Heart left ventricle (tissue), 16 donors: ENCODE data around the gene TRPV3. TPM values are rescaled to one million over a fixed set of nuclear protein-coding genes. Genes with fewer than 3 reads are reported as not detected.

Experiments used
- ATAC-seq, 4 donors: fragments of 200-7000 bp; cut with Tn5 transposase; one replicate each; pipeline ENCODE4 v1.9.1; 2020 to 2022; ENCODE audit warnings: moderate library complexity in 4 of 4, mild to moderate bottlenecking in 3 of 4, moderate number of reproducible peaks in 1 of 4
- DNase-seq, 5 donors: peaks; one replicate each; pipeline ENCODE4 v3.0.0-alpha.2; 2020
- H3K27ac ChIP-seq, 12 donors: fragments of 200-600 bp; sonication (generic) in 4 of 12; one replicate each; pipeline versions ENCODE4 v1.5.0 to v1.8.0; 2016 to 2022; ENCODE audit warnings: mild to moderate bottlenecking in 2 of 12
- H3K27me3 ChIP-seq, 9 donors: fragments of 200-600 bp; sonication (generic) in 2 of 9; one replicate each; pipeline versions ENCODE4 v1.5.1 to v1.8.0; 2016 to 2022; ENCODE audit warnings: mild to moderate bottlenecking in 3 of 9
- H3K36me3 ChIP-seq, 9 donors: fragments of 200-600 bp; sonication (generic) in 2 of 9; one replicate each; pipeline versions ENCODE4 v1.5.0 to v1.8.0; 2018 to 2022; ENCODE audit warnings: mild to moderate bottlenecking in 2 of 9
- H3K4me1 ChIP-seq, 12 donors: fragments of 200-600 bp; sonication (generic) in 4 of 12; one replicate each; pipeline versions ENCODE4 v1.5.0 to v1.8.0; 2016 to 2022; ENCODE audit warnings: mild to moderate bottlenecking in 3 of 12
- H3K4me3 ChIP-seq, 12 donors: fragments of 200-600 bp; sonication (generic) in 4 of 12; one replicate each; pipeline versions ENCODE4 v1.5.0 to v1.8.0; 2017 to 2022; ENCODE audit warnings: mild to moderate bottlenecking in 9 of 12, moderate library complexity in 4 of 12
- H3K9me3 ChIP-seq, 12 donors: fragments of 200-600 bp; sonication (generic) in 4 of 12; one replicate each; pipeline versions ENCODE4 v1.5.0 to v1.8.0; 2016 to 2022; ENCODE audit warnings: mild to moderate bottlenecking in 1 of 12
- POLR2A ChIP-seq, 2 donors: fragments of 450-650 bp; IDR thresholded peaks; one replicate each; pipeline ENCODE4 v1.6.1; 2017; ENCODE audit warnings: antibody characterized with exemption in 2 of 2, mild to moderate bottlenecking in 2 of 2, moderate library complexity in 2 of 2
- WGBS, 4 donors: extraction: QIAGEN DNeasy Blood & Tissue Kit in 2 of 4; methylation state at CpG; one replicate each; pipeline versions ENCODE4 v1.1.5 to v1.1.7; 2013 to 2018; 5-methylcytosine and 5-hydroxymethylcytosine counted together
- intact Hi-C, 10 donors: fragments of 100-400 bp; cut with DNase I; formaldehyde crosslinking; loops; one replicate each; pipeline versions ENCODE4 v1.11.1 to v1.14.2; 2022
- polyA plus RNA-seq, 2 donors: library from polyadenylated mRNA; stranded (reverse); fragments of 200-250 nt; gene quantifications; one replicate each; pipeline ENCODE4 v1.2.3, GENCODE V29; 2013
- total RNA-seq, 9 donors: library from RNA; depleted of rRNA in 2 of 9; stranded (reverse); fragments of >200 nt in 2 of 9; fragmentation: NEBNext Ultra II Directional in 3 of 9; extraction: Animal tissue kit (Norgen Biotek cat#: 25700) in 3 of 9; gene quantifications; one replicate each; pipeline versions ENCODE4 v1.1.0 to v1.2.4, GENCODE V29; 2016 to 2023
- TF ChIP-seq, protein P1 (sequence below), 12 donors: fragments of 200-600 bp; sonication (generic) in 4 of 12; IDR thresholded peaks; one replicate each; pipeline versions ENCODE4 v1.5.0 to v1.8.0; 2018 to 2022; ENCODE audit warnings: antibody characterized with exemption in 12 of 12, mild to moderate bottlenecking in 5 of 12
- donor health status: ischemic (EF 13 %, LVEDD 7.1; RV severe dilation, severe dysfunction).
- donor health status: healthy with polysubstance abuse.
- donor health status: DM: no; HTN: yes; CAD: no.
- donor health status: DM: no; HTN: no; CAD: no.
- donor health status: ischemic (EF 25% LVEDD 6.9; RV normal size, moderate dysfunction).
- donor health status: ischemic (EF 25% LVEDD 5.7; RV mildly dilated, moderate dysfunction).
- donor health status: healthy.
- donor health status: DM: yes; HTN: yes; CAD: no.
- donor health status: ischemic (EF 35%, LVEDD 5.7; RV mildly dilated, moderate dysfunction).
- donor health status: nonischemic (EF 11% LVEDD 7.7; RV severe dilation, severe dysfunction).
- donor health status: DM: yes; HTN: yes; CAD: no.
- donor health status: PGD.
- donor health status: ischemic (EF 29% LVEDD 5.4; RV normal size, mild dysfunction).
- donor health status: nonischemic (EF 23%, LVEDD 6.1; RV moderate dilation, normal function).

TRPV3 gene
- total and polyA plus RNA-seq, 11 donors, result 0.25 to 1.7 (median 0.77) TPM; not detected in 1

GRCh38 chr17:3475812-3476610, 81.6 kb downstream of the TRPV3 start, which contains the start of gene ASPA:
ASPA (plus strand) TSS chr17:3475997; CDS start chr17:3476160, 163 bp downstream.
- Histone ChIP-seq H3K36me3 (no peaks in the 10 kb centered on the region), H3K27ac (peak within 1 kb of the TSS in 4 of 12 donors; percentile 3 to 38 (median 19)), H3K4me3 (peak within 1 kb of the TSS in 10 of 12 donors; percentile 17 to 61 (median 43)), H3K27me3 (no peaks in the 10 kb centered on the region), H3K4me1 (peaks cover 0 to 13% (median 0%) of the 10 kb centered on the region in 12 donors), H3K9me3 (no peaks in the 10 kb centered on the region)
- TF ChIP-seq, protein P1, sequence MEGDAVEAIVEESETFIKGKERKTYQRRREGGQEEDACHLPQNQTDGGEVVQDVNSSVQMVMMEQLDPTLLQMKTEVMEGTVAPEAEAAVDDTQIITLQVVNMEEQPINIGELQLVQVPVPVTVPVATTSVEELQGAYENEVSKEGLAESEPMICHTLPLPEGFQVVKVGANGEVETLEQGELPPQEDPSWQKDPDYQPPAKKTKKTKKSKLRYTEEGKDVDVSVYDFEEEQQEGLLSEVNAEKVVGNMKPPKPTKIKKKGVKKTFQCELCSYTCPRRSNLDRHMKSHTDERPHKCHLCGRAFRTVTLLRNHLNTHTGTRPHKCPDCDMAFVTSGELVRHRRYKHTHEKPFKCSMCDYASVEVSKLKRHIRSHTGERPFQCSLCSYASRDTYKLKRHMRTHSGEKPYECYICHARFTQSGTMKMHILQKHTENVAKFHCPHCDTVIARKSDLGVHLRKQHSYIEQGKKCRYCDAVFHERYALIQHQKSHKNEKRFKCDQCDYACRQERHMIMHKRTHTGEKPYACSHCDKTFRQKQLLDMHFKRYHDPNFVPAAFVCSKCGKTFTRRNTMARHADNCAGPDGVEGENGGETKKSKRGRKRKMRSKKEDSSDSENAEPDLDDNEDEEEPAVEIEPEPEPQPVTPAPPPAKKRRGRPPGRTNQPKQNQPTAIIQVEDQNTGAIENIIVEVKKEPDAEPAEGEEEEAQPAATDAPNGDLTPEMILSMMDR (IDR thresholded peaks at IDR 0.05), result peak in 1 of 12 donors; percentile 6
- TF ChIP-seq POLR2A (IDR thresholded peaks at IDR 0.05), result no peak
- ATAC-seq, result peak in 1 of 4 donors; percentile 65
- 51 to 70% (median 61%) methylated on average over 7 of the region's 7 CpGs for WGBS, 4 donors
- intact Hi-C loops, result no loop called here
- no peak for DNase-seq

- ATAC-seq (no peak), DNase-seq (no peak)
- TF ChIP-seq POLR2A (IDR thresholded peaks at IDR 0.05), result no peak
- TF ChIP-seq, protein P1 (IDR thresholded peaks at IDR 0.05), result no peak
- Histone ChIP-seq H3K4me1 (peaks cover 0 to 13% (median 0%) of the 10 kb centered on the region in 12 donors), H3K36me3 (no peaks in the 10 kb centered on the region), H3K27me3 (no peaks in the 10 kb centered on the region), H3K9me3 (no peaks in the 10 kb centered on the region), H3K4me3 (peak overlapping the region in 4 of 12 donors; percentile 42 to 61 (median 50)), H3K27ac (peak overlapping the region in 1 of 12 donors; percentile 38)
- intact Hi-C loops, result no loop called here
- WGBS, 4 donors, result 55 to 75% (median 67%) methylated on average over 4 of the region's 4 CpGs
These were observed 82.3 kb downstream of the TRPV3 start for GRCh38 chr17:3475251-3475685.

DNA sequence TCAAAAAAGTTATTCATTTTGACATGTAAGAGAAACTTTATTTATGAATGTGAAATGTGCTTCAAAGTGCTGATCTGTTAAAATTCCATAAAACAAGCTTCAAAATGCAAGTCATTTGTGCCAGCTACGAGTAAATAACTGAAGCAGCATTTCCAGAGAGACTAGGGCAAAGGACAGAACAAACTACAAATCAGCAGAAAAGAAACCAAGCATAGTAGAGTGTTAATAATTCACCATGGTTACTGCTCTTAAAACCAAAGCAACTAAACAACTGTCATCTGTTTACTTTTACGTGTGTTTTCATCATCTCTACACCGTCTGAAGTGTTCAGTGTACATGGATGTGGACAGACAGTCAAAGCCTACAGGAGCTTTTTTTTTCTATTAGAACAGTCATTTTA, 83.4 kb downstream of the TRPV3 start:
- H3K36me3 ChIP-seq, result no peaks in the 10 kb centered on the region
- H3K9me3 ChIP-seq, result no peaks in the 10 kb centered on the region
- WGBS, 4 donors, result 43 to 52% (median 49%) methylated on average over 3 of the region's 3 CpGs
- H3K27me3 ChIP-seq, result no peaks in the 10 kb centered on the region
- intact Hi-C loops, result no loop called here
- no peak for ATAC-seq
- DNase-seq, result no peak
- no peak overlapping the region for H3K4me3 ChIP-seq
- H3K4me1 ChIP-seq, result peaks cover 0 to 13% (median 0%) of the 10 kb centered on the region in 12 donors
- TF ChIP-seq, protein P1 (IDR thresholded peaks at IDR 0.05), result no peak
- TF ChIP-seq POLR2A (IDR thresholded peaks at IDR 0.05), result no peak
- peak overlapping the region in 1 of 12 donors; percentile 12 for H3K27ac ChIP-seq

DNA sequence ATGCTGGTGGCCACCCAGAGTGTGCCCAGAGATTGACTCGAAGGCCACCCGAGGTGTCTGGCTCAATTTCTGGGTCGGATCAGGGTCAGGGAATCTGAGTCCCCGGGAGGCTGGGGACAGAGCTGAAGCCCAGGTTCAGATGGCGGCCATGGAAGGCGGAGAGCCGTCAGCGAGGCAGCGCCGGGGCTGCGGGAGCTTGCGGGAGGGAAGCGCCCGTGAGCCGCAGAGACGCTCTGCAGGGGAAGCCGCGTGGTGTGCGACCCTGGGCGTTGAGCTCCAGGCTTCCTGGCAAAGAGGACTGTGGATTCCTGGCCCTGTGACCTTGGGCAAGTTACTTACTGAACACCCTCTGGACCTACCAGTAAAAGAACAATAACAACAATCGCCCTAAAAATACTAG, 85.5 kb downstream of the TRPV3 start:
- Histone ChIP-seq H3K27ac (no peak overlapping the region), H3K9me3 (no peaks in the 10 kb centered on the region), H3K4me1 (peaks cover 0 to 13% (median 0%) of the 10 kb centered on the region in 12 donors), H3K36me3 (no peaks in the 10 kb centered on the region), H3K4me3 (no peak overlapping the region), H3K27me3 (no peaks in the 10 kb centered on the region)
- DNase-seq, result no peak
- ATAC-seq, result no peak
- intact Hi-C loops, result no loop called here
- TF ChIP-seq, protein P1 (IDR thresholded peaks at IDR 0.05), result no peak
- no peak for TF ChIP-seq POLR2A (IDR thresholded peaks at IDR 0.05)
- 91 to 94% (median 93%) methylated on average over 21 of the region's 21 CpGs for WGBS, 4 donors
